ENCODE measurements around the gene SIGLEC5.
"Not testable (repeated sequence)": the region's sequence is repeated elsewhere in the genome, so short reads cannot be mapped to it uniquely, and the experiment has no call there.

The SIGLEC5 gene, protein sequence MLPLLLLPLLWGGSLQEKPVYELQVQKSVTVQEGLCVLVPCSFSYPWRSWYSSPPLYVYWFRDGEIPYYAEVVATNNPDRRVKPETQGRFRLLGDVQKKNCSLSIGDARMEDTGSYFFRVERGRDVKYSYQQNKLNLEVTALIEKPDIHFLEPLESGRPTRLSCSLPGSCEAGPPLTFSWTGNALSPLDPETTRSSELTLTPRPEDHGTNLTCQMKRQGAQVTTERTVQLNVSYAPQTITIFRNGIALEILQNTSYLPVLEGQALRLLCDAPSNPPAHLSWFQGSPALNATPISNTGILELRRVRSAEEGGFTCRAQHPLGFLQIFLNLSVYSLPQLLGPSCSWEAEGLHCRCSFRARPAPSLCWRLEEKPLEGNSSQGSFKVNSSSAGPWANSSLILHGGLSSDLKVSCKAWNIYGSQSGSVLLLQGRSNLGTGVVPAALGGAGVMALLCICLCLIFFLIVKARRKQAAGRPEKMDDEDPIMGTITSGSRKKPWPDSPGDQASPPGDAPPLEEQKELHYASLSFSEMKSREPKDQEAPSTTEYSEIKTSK

DNA sequence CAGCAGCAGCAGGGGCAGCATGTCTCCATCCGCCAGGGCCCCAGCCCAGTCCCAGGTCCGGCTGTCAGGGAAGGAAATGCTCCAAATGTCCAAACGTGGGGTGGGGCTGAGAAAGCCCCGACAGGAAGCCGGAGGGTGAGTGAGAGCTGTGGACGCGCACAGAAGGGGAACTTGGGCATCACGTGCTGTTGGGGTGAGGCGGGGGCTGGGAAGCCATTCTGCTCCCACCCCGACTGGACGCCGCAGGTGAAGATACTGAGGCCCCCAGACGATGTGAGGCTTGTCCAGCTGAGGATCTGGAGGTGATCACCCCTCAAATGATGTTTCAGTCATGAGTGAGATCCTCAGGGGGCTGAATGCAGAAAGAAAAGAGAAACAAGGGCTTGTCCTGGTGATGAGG lies at the start of gene SIGLEC5:
Gene SIGLEC5 (minus strand): TSS at position 87 of the 400 bp plus-strand sequence. CDS start 66 bp downstream, at position 21.
- DNase-seq (ENCODE audit: low read depth in 2 of 2) = not testable (repeated sequence)

DNA sequence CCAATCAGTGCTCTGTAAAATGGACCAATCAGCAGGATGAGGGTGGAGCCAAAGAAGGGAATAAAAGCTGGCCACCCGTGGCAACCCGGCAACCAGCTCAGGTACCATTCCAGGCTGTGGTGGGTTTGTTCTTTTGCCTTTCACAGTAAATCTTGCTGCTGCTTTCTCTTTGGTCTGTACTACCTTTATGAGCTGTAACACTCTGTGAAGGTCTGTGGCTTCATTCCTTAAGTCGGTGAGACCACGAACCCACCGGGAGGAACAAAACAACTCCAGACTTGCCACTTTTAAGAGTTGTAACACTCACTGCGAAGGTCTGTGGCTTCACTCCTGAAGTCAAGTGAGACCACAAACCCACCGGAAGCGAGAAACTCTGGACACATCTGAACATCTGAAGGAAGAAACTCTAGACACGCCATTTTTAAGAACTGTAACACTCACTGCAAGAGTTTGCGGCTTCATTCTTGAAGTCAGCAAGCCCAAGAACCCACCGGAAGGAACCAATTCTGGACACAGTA lies 46.4 kb upstream of the SIGLEC5 start:
- no peak for DNase-seq (ENCODE audit: low read depth in 2 of 2)

DNA sequence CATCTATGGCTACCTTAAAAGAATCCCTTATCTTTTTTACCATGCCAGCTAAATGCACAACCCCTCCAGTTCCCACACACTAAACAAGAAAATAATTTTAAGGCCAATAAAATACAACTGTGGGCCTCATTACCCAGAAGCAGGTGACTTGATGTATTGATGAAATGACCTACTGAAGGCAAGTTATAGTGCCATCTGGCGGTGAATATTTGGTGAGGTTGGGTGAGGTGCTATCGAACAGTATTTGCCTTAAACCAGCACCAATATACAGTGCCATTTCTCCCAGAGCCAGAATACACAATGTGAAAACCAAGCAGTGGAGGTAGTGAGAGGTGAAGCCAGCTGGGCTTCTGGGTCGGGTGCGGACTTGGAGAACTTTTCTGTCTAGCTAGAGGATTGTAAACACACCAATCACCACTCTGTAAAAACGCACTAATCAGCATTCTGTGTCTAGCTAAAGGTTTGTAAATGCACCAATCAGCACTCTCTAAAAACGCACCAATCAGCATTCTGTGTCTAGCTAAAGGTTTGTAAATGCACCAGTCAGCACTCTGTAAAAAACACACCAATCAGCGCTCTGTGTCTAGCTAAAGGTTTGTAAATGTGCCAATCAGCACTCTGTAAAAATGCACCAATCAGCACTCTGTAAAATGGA lies 45.8 kb upstream of the SIGLEC5 start:
- DNase-seq (ENCODE audit: low read depth in 2 of 2) = not testable (repeated sequence)

DNA sequence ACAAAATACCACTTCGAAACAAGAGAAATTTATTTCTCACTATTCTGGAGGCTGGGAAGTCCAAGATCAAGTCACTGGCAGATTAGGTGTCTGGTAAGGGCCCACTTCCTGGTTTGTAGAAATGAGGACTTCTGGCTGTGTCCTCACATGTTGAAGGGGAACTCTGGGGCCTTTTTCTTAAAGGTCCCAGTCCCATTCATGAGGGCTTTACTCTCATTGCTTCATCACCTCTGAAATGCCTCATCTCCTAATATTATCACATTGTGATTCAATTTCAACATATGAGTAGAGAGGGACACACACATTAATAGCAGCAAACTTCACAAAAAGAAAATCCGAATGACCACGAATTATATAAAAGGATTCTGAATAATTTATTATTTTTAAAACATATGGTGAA lies 38.0 kb upstream of the SIGLEC5 start:
- no peak for DNase-seq (ENCODE audit: low read depth in 2 of 2)

DNA sequence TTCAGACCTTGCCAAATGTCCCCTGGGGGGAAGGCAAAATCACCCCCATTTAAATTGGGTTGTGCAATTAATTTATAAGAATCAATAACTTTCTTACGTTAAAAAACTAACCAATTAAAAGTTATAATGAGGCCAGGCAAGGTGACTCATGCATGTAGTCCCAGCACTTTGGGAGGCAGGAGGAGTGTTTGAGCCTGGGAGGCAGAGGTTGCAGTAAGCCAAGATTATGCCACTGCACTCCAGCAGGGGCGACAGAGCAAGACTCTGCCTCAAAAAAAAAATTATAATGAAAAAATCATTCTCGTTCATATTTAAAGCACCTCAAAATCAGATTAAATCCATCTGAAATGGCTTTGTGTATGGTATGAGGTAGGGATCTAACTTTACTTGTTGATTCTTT lies 34.8 kb upstream of the SIGLEC5 start:
- DNase-seq (ENCODE audit: low read depth in 2 of 2) = no peak

DNA sequence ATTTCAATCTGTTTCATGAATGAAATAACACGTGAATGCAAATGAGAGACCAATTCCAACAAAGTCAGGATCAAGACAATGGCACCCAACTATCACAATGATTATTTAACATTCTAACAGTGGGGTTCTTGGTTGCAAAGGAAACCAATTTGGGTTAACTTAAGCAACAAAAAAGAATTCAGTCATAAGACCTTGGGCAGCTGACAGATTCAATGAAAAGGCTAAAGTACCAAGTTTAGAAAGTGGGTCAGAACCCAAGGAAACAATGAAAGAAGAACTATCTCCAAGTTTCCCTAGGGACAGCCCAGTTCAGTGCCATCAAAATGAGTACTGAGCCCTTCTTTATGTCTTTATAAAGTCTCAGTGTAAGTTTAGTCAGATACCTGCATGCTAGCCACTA lies 33.9 kb upstream of the SIGLEC5 start:
- DNase-seq (ENCODE audit: low read depth in 2 of 2) = no peak

DNA sequence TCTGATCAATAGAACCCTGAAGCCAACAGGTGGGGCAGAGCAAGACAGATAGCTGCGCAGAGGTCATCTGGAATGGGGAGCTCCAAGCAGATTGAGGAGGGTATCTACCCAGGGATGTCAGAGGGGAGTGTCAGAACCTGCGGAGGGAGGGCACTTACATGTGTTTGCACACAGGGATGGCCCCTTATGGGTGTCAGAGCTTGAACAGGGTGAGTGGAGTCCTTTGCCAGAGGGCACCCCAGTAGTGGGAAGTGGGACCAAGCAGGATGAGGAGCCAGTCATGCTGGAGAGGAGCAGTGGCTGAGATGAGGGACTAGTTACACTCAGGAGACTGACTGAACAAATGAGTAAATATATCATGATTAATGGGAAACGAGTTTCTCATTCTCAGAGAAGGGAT lies 33.4 kb upstream of the SIGLEC5 start:
- DNase-seq (ENCODE audit: low read depth in 2 of 2) = no peak

DNA sequence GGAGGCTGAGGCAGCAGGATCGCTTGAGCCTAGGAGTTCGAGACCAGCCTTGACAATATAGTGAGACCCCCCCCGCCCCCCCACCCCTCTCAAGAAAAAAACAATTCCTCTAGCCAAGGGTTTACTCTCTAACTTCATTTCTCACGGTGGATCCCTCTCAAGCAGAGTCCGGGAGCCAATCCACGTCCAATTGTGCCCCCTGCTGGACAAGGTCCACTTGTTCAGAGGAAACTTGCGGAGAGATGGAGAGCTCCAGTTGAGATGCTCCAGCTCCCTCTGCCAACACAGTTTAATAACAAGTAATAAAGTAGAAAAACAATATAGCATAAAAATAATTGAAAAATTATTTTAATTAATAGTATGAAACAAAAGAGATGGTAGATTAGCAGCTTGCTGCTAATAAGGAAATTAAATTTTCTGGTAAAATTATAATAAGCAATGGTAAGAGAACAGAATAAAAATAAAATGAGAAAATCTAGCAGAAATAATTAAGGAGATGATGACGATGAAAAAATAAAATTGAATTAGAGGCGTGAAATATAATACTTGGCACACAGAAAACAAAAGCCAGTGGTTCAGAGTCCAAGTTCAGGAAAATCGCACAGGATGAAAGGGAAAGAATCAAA lies 30.9 kb upstream of the SIGLEC5 start:
- DNase-seq (ENCODE audit: low read depth in 2 of 2) = peak; percentile 45 to 49

DNA sequence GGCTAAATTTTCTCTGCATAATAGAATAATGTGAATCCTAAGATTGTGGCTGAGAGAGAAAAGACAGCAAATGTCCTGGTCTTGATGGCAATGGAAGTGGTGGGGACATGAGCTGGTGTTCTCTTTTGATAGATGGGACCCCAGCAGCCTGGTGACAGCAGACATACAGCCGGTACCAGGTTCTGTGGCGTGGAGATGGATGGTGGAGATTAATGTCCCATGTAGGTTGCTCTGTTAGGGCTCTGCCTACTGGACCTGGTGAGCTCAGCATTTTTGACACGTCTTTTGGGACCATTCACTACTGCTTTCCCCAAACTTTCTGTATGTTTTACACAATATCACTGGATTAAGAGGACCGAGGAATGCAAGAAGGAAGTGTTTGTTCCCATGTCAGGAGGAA lies 24.6 kb upstream of the SIGLEC5 start:
- no peak for DNase-seq (ENCODE audit: low read depth in 2 of 2)

DNA sequence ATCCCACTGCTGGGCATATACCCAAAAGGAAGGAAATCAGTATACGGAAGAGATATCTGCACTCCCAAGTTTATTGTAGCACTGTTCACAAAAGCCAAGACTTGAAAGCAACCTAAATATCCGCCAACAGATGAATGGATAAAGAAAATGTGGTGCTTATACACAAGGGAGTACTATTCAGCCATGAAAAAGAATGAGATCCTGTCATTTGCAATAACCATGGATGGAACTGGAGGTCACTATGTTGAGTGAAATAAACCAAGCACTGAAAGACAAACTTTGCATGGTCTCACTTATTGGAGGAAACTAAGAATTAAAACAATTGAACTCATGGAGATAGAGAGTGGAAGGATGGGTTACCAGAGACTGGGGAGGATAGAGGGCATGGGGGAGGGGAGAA lies 23.0 kb upstream of the SIGLEC5 start:
- DNase-seq (ENCODE audit: low read depth in 2 of 2) = no peak

DNA sequence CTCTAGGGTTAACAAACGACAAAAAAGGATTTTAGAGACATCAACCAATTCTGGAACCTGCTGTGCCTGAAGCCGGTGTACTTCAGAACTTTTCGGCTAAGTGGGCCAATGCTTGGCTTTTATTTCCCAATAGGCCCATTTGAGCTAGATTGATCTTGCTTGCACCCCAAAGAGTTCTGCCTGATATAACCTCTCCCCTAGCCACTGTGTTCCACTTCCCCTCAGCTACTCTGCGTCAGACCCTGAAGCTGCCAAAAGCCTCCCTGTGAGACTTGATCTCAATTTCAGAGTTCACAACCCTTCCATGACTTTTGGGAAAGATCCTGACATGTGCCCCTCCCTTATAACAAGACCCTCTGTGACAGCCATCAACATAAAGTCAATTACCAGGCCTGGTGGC lies 22.1 kb upstream of the SIGLEC5 start:
- DNase-seq (ENCODE audit: low read depth in 2 of 2) = no peak

DNA sequence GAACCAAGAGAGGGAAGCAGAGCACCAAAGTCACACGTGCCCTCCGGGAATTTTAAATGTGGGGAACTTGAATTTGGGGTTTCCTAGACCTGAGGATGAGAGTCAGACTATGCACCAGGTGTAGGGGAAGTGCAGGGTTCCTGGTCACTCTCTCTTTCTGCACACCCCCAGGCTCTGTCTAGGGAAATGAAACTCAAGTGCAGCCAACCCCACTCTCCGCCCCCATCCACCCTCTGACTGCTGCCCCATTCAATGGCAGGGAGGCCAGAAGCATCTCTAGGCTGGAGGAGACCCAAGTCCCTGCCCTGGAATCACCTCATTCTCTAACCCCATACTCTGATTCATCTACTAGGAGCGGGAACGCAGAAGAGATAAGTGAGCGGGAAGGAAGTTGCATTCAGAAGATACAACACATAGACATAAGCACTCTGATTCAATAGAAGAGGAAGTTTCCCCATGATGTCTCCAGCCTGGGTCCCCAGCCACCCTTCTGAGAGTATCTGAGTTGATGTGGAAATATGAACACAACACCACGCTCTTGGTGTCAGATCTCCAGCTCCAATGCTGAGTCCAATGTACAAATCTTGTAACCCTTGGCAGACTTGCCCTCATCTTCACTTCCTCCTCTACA lies 21.1 kb upstream of the SIGLEC5 start:
- no peak for DNase-seq (ENCODE audit: low read depth in 2 of 2)

DNA sequence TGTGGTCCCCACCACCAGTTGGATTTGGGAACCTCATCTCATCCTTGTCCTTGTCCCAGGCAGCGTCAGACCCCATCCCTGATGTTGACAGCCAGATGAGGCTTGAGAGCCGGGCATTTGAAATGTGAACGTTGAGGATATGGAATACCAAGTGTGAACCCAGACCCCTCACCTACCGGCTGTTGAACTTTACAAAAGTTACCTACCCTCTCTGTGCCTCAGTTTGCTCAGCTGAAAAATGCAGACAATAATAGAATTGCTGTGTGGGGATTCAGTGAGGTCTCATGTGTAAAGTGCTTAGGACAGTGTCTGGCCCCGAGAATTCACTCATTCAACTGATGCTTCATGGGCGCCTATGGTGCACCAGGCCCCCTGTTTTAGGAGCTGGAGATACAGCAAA lies 17.1 kb upstream of the SIGLEC5 start:
- DNase-seq (ENCODE audit: low read depth in 2 of 2) = no peak

DNA sequence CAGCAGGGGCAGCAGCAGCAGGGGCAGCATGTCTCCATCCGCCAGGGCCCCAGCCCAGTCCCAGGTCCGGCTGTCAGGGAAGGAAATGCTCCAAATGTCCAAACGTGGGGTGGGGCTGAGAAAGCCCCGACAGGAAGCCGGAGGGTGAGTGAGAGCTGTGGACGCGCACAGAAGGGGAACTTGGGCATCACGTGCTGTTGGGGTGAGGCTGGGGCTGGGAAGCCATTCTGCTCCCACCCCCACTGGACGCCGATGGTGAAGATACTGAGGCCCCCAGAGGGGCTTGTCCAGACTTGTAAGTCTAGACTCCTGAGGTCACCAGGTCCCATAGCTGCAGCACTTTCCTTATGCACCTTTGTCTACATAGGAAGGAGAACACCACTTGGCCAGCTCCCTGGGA lies 16.5 kb upstream of the SIGLEC5 start, which contains the start of gene SIGLEC14:
Gene SIGLEC14 (minus strand): TSS at position 96 of the 400 bp plus-strand sequence. CDS start 66 bp downstream, at position 30.
- not testable (repeated sequence) for DNase-seq (ENCODE audit: low read depth in 2 of 2)

DNA sequence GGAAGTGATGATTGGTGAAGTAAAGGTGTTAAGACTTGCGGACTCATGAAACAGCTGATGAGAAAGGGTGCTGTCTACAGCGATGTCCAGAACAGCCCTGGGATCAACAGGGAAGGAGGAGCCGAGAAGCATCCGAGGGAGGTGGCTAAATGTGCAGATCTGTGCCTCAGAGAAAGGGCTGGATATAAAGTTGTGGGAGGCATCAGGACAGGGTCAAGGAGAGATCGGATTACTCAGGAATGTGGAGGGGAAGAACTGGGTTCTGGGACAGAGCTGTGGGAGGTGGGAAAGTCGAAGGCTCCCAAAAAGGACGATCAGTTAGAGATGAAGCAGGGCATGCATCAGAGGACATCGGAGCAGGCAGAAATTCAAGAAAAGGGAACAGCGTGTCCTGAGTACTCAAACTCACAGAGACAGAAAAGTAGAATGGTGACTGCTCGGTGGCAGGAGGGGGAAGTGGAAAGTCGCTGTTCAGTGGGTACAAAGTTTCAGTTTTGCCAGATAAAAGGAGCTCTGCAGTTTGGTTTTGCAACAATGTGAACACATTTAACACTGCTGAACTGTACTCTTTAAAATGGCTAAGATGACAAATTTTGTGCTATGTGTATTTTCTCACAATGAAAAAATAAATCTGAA lies 14.6 kb upstream of the SIGLEC5 start:
- DNase-seq (ENCODE audit: low read depth in 2 of 2) = no peak

DNA sequence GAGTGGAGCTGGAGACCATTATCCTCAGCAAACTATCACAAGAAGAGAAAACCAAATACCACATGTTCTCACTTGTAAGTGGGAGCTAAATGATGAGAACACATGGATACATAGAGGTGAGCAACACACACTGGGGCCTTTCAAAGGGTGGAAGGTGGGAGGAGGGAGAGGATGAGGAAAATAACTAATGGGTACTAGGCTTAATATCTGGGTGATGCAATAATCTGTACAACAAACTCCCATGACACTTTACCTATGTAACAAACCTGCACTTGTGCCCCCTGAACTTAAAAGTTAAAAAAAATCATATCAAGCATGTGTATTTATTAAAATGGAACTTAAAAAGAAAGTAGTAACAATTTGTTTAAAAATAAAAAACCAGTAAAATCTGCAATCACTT lies 11.4 kb upstream of the SIGLEC5 start:
- no peak for DNase-seq (ENCODE audit: low read depth in 2 of 2)

DNA sequence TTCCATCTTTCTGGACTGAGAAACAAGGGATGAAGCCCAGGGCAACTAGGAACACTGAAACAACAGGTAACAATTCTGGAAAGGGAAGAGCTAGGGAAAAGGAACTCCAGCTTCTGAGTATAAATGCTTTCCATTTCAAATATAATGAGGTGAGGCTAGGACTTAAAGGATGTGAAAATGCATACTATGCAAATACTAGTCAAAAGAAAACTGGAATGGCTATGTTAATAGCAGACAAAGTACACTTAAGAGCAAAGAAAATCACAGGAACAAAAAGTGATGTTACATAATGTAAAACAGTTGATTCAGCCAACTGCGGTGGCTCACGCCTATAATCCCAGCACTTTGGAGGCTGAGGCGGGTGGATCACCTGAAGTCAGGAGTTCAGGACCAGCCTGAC lies 10.2 kb upstream of the SIGLEC5 start:
- DNase-seq (ENCODE audit: low read depth in 2 of 2) = no peak

DNA sequence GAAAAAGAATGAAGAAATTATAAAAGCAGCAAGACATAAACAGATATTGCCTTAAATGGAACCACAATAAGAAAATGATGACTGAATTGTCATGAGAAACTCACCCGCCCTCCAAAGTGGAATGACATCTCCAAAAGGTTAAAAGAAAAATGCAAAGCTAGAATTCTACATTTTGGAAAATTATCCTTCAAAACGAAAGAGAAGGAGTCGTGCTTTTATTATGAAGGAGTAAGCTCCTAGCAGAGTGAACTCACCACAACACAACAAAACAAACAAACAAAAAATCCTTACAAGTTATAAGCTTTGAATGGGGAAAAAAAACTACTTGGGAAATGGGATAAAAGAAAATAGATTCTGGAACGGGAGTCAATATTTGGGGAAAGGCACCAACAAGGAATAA lies 9.7 kb upstream of the SIGLEC5 start:
- DNase-seq (ENCODE audit: low read depth in 2 of 2) = no peak

DNA sequence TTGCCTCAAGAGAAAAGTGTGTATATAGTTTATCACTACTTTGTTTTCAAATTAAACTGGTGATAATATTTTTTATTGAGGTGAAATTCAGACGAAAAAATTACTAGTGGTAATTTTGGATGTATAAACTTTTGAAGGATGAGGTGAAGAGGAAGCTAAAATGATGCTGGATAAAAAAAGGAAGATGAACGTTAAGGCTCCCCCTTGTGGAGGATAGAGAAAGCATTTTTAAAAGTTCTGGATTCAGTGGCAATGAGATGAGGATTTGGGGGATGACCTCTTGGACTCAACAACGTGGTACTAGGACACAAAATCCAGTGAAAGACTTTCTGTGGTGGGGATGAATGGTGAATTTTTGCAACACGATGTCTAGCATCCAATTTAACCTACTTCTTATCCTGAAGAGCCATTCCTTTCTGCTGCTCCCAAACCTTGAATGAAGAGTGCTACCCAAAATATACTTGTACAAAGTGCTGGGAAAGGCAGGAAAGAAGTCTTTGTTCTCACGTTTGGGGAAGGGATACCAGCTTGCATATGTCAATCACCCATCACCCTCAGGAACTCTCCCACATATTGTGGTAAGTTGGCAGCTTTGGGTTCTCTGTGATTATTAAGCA lies 7.3 kb upstream of the SIGLEC5 start:
- DNase-seq (ENCODE audit: low read depth in 2 of 2) = no peak

DNA sequence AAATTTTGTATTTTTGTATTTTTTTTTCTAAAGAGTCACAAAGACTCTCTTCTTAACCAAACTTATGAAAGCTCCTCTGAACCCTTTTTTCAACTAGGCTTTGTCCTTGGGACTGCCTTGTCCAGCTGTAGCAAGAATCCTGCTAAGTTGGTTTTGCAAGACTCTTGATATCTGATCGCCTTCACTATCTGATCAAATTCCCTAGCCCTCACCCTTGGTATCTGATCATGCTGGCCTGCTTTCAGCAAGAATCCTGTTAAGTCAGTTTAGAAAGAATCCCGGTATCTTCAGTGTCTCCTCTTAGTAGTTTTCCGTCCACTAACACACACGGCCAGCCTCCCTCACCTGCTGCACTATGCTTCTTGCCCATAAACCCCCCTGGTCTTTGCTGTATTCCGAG lies 1.9 kb upstream of the SIGLEC5 start:
- no peak for DNase-seq (ENCODE audit: low read depth in 2 of 2)
